Upper lobe of left lung (tissue), 4 donors: ENCODE measurements around the gene TYMS.

ENCODE experiments used
- CTCF ChIP-seq, 6 experiments: fragments of 450-650 bp in 4 of 6; fragments of 200-600 bp in 2 of 6; sonication (generic) in 2 of 6; IDR thresholded peaks; one replicate each; pipeline ENCODE4 v1.5.1; 2016 to 2019; ENCODE audit warnings: antibody characterized with exemption in 6 of 6
- POLR2A ChIP-seq, 4 donors: fragments of 450-650 bp; IDR thresholded peaks; one replicate each; pipeline ENCODE4 v1.5.1; 2016 to 2017; ENCODE audit warnings: antibody characterized with exemption in 4 of 4, mild to moderate bottlenecking in 2 of 4
- POLR2AphosphoS5 ChIP-seq, 2 donors: sonication (generic); formaldehyde crosslinking; IDR thresholded peaks; one replicate each; pipeline ENCODE4 v1.5.1; 2017; ENCODE audit warnings: antibody characterized with exemption in 2 of 2

- TF ChIP-seq POLR2A (IDR thresholded peaks at IDR 0.05) (no peak), CTCF (IDR thresholded peaks at IDR 0.05) (no peak), POLR2AphosphoS5 (IDR thresholded peaks at IDR 0.05) (no peak)
Measured at GRCh38 chr18:681985-682384, 24.5 kb downstream of the TYMS start.
